Measurements from ENCODE around the gene TXNDC5.
A peak's percentile ranks its signal among the peaks of the same experiment; 100 is the strongest.

Gene TXNDC5

DNA sequence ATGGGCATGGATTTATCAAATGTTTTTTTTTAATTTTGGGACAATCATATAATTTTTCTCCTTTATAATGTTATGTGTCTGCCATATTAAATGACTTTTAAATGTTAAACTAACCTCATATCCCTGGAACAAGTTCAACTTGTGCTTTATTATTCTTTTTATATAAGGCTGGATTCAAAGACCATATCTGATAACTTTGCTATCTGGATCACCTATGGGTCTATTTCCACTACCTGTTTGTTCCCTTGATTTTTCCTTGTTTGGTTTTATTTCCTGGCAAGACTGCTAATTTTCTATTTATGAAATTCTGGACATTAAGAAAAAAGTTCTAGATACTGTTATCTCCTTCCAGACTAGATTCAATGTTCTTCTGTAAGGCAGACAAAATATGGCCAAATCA lies 58.8 kb downstream of the TXNDC5 start:
- Histone ChIP-seq H4K20me1 (ENCODE audit: insufficient read depth, low read length) (no peaks in the 10 kb centered on the region), H2AFZ (ENCODE audit: low read length) (no peak overlapping the region), H3K79me2 (ENCODE audit: low read length) (peaks cover 66% of the 10 kb centered on the region), H3F3A (ENCODE audit: insufficient read depth, low read length) (peaks cover 27% of the 10 kb centered on the region), H3K4me2 (ENCODE audit: low read depth, low read length) (no peak overlapping the region), H3K9ac (ENCODE audit: low read length) (no peak overlapping the region), H3K4me3 (ENCODE audit: low read length) (no peak overlapping the region), H3K9me2 (replicated peaks; ENCODE audit: insufficient read depth, low read length) (no peaks in the 10 kb centered on the region), H3K27me3 (replicated peaks; ENCODE audit: insufficient read depth, low read length) (no peaks in the 10 kb centered on the region), H3K9me3 (replicated peaks; ENCODE audit: insufficient read depth, low read length) (no peaks in the 10 kb centered on the region), H3K36me3 (replicated peaks; ENCODE audit: insufficient read depth, low read length) (peaks cover 19% of the 10 kb centered on the region; the same call in 1 of the 2 replicates), H3K27ac (ENCODE audit: low read length) (no peak overlapping the region), H3K4me1 (ENCODE audit: low read length) (peaks cover 24% of the 10 kb centered on the region)
- no peak for DNase-seq
- TF ChIP-seq EZH2phosphoT487 (IDR thresholded peaks at IDR 0.05; ENCODE audit: low read length) (no peak), EZH2 (optimal IDR thresholded peaks at IDR 0.05; ENCODE audit: low read depth, low read length) (no peak)
- TF ChIP-seq, protein P1, sequence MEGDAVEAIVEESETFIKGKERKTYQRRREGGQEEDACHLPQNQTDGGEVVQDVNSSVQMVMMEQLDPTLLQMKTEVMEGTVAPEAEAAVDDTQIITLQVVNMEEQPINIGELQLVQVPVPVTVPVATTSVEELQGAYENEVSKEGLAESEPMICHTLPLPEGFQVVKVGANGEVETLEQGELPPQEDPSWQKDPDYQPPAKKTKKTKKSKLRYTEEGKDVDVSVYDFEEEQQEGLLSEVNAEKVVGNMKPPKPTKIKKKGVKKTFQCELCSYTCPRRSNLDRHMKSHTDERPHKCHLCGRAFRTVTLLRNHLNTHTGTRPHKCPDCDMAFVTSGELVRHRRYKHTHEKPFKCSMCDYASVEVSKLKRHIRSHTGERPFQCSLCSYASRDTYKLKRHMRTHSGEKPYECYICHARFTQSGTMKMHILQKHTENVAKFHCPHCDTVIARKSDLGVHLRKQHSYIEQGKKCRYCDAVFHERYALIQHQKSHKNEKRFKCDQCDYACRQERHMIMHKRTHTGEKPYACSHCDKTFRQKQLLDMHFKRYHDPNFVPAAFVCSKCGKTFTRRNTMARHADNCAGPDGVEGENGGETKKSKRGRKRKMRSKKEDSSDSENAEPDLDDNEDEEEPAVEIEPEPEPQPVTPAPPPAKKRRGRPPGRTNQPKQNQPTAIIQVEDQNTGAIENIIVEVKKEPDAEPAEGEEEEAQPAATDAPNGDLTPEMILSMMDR (IDR thresholded peaks at IDR 0.05; ENCODE audit: low read length): no peak

DNA sequence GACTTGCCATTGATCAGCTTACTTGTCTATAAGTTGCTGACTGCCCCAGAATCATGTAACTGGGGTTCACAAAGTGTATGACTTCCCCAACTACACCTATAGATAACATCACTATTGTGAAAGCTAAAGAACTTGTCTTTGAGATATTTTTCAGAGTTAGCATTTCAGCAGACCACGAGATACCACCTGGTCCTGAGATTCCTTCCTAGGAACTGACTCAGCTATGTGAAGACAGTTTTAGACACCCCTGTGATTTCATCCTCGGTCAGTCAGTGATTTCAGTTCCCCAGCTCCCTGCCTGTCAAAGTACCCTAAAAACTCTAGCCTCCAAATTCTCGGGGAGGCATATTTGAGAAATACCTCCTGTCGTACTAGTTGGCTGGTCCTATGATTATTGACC lies 62.4 kb downstream of the TXNDC5 start:
- peaks cover 21% of the 10 kb centered on the region; the same call in 1 of the 2 replicates for H3K36me3 ChIP-seq (replicated peaks; ENCODE audit: insufficient read depth, low read length)
- no peaks in the 10 kb centered on the region for H3K9me3 ChIP-seq (replicated peaks; ENCODE audit: insufficient read depth, low read length)
- H3K9me2 ChIP-seq (replicated peaks; ENCODE audit: insufficient read depth, low read length): no peaks in the 10 kb centered on the region

DNA sequence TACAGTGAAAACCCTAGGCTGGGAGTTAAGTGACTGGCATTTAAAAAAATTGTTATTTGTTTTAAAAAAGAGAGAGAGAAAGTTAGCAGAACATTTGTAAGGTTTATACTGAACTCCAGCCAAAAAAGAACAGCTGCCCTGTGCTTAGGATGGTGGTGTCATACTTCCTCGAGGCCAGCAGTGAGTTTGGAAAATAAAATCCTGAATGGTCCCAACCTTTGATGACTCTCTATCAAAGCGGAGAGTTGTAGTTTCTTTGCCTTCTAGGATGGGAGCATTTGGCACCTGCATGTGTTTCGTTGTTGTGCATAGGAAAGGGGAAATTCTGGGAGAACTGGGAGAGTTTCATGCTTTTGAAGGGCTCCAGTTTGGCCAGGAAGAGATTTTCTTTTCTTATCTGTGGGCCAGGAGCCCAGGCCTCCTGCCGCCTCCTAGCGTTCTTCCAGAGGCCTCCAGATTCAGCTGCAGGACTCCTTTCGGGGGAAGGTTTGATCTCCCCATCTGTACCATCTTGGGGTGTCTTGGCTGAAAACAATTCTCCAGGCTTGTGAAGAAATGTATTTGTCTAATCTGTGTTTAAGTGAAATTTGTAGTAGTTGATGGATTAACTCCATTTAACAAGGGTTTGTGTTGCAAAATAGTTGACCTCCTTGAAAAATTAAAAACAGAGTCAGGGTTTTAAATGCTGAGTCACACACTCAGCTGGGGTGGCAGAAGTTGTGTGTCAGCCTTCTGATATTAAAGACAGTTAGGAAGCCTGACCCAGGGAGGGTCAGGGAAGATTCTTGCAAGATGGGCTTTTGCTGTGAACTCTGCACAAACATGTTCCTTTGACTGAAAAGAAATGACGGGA lies 63.4 kb downstream of the TXNDC5 start:
- H3K27ac ChIP-seq (ENCODE audit: low read length): peak overlapping the region; percentile 69
- H3K4me3 ChIP-seq (ENCODE audit: low read length): no peak overlapping the region
- DNase-seq: no peak
- peak overlapping the region; percentile 30 for H3K4me2 ChIP-seq (ENCODE audit: low read depth, low read length)
- no peaks in the 10 kb centered on the region for H3K9me3 ChIP-seq (replicated peaks; ENCODE audit: insufficient read depth, low read length)
- H3F3A ChIP-seq (ENCODE audit: insufficient read depth, low read length): peaks cover 26% of the 10 kb centered on the region
- H2AFZ ChIP-seq (ENCODE audit: low read length): no peak overlapping the region
- 0 out of 2 replicates have a peak overlapping the region, but pooled peaks have one; percentile 0 for H3K9ac ChIP-seq (ENCODE audit: low read length)
- no peaks in the 10 kb centered on the region for H3K27me3 ChIP-seq (replicated peaks; ENCODE audit: insufficient read depth, low read length)
- peaks cover 21% of the 10 kb centered on the region; the same call in 1 of the 2 replicates for H3K36me3 ChIP-seq (replicated peaks; ENCODE audit: insufficient read depth, low read length)
- no peaks in the 10 kb centered on the region for H3K9me2 ChIP-seq (replicated peaks; ENCODE audit: insufficient read depth, low read length)
- H3K79me2 ChIP-seq (ENCODE audit: low read length): peaks cover 76% of the 10 kb centered on the region
- peaks cover 36% of the 10 kb centered on the region for H3K4me1 ChIP-seq (ENCODE audit: low read length)
- TF ChIP-seq EZH2phosphoT487 (IDR thresholded peaks at IDR 0.05; ENCODE audit: low read length): no peak
- TF ChIP-seq, protein P1 (IDR thresholded peaks at IDR 0.05; ENCODE audit: low read length): no peak
- no peak for TF ChIP-seq EZH2 (optimal IDR thresholded peaks at IDR 0.05; ENCODE audit: low read depth, low read length)
- no peaks in the 10 kb centered on the region for H4K20me1 ChIP-seq (ENCODE audit: insufficient read depth, low read length)

More for the DNA sequence above, 62.4 kb downstream of the TXNDC5 start:
- Histone ChIP-seq H3F3A (ENCODE audit: insufficient read depth, low read length) (peaks cover 29% of the 10 kb centered on the region), H2AFZ (ENCODE audit: low read length) (no peak overlapping the region), H3K4me2 (ENCODE audit: low read depth, low read length) (peak overlapping the region; percentile 30), H3K27ac (ENCODE audit: low read length) (peak overlapping the region; percentile 69; the same call in 1 of the 2 replicates), H3K4me1 (ENCODE audit: low read length) (peaks cover 36% of the 10 kb centered on the region), H3K27me3 (replicated peaks; ENCODE audit: insufficient read depth, low read length) (no peaks in the 10 kb centered on the region), H3K4me3 (ENCODE audit: low read length) (no peak overlapping the region), H4K20me1 (ENCODE audit: insufficient read depth, low read length) (no peaks in the 10 kb centered on the region), H3K9ac (ENCODE audit: low read length) (peak overlapping the region; percentile 9; the same call in 1 of the 2 replicates), H3K79me2 (ENCODE audit: low read length) (peaks cover 70% of the 10 kb centered on the region)
- no peak for TF ChIP-seq EZH2phosphoT487 (IDR thresholded peaks at IDR 0.05; ENCODE audit: low read length)
- DNase-seq: peak; percentile 80

Data from MM.1S (cell line).